IgD-negative memory B cell (primary cell): Measurements from ENCODE around the gene TXK. TPM values are rescaled to one million over a fixed set of nuclear protein-coding genes. Genes with fewer than 3 reads are reported as not detected.

Experiments used
- H3K27ac Mint-ChIP-seq, 3 donors: one replicate each; pipeline ENCODE4 v1.8.0; 2020 to 2022; ENCODE audit warnings: mild to moderate bottlenecking in 3 of 3, mixed read lengths in 3 of 3, moderate library complexity in 1 of 3
- H3K27me3 Mint-ChIP-seq: one replicate; pipeline ENCODE4 v1.8.0; 2021; ENCODE audit warnings: mixed read lengths
- H3K36me3 Mint-ChIP-seq: one replicate; pipeline ENCODE4 v1.8.0; 2020; ENCODE audit warnings: mild to moderate bottlenecking, mixed read lengths
- H3K4me1 Mint-ChIP-seq, 3 donors: one replicate each; pipeline ENCODE4 v1.8.0; 2020 to 2022; ENCODE audit warnings: mixed read lengths in 3 of 3, mild to moderate bottlenecking in 1 of 3
- H3K4me3 Mint-ChIP-seq, 4 donors: one replicate each; pipeline ENCODE4 v1.8.0; 2020 to 2022; ENCODE audit warnings: mild to moderate bottlenecking in 4 of 4, mixed read lengths in 4 of 4, moderate library complexity in 3 of 4
- H3K9me3 Mint-ChIP-seq, 3 donors: one replicate each; pipeline ENCODE4 v1.8.0; 2020 to 2021; ENCODE audit warnings: mixed read lengths in 3 of 3, mild to moderate bottlenecking in 1 of 3
- polyA plus RNA-seq: library from polyadenylated mRNA; unstranded; fragments of 300-500 nt; fragmentation: Illumina TruSeq; gene quantifications from one replicate; pipeline ENCODE4 v1.2.3, GENCODE V29; 2021

The TXK gene
- polyA plus RNA-seq, 1 donor from 2014 or later: 3.4 TPM

DNA sequence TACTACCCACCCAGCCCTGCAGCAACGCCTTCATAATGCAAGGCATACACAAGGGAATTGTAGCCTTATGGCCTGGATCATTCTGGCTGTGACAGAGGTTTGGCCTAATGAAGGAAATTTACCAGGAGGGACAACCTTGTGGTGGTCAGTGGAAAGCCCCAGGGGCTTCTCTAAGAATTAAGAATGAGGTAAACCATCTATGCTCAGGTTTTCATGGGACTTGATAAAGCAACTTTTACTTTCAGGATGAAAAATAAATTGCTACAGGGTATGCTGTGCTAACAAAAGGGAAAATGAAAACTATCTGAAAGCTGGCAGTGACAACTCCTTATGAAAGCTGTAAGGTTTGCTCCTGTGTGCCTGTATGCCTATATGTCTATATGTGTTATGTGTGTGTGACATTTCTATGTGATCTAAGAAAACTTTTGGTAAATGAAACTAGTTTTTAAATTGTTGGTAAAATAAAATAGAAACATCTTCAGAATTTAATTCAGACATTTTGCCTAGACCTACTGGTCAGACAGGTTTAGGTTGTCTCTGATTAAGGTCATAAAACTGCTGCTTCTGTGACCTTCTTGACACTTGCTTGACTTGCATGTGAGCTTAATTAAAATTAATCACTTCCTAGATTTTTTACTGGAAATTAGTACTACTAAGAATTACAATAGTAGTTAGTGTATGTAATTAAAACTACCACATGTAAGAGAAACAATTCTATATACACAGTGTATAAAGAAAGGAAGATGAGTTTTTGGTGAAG lies 19.9 kb upstream of the TXK start:
- Mint-ChIP-seq H3K9me3 (peaks cover 5 to 27% (median 12%) of the 10 kb centered on the region in 3 donors), H3K27ac (peak overlapping the region in 1 of 3 donors; percentile 91), H3K4me1 (no peaks in the 10 kb centered on the region), H3K4me3 (no peak overlapping the region), H3K27me3 (no peaks in the 10 kb centered on the region), H3K36me3 (peaks cover 35% of the 10 kb centered on the region)

DNA sequence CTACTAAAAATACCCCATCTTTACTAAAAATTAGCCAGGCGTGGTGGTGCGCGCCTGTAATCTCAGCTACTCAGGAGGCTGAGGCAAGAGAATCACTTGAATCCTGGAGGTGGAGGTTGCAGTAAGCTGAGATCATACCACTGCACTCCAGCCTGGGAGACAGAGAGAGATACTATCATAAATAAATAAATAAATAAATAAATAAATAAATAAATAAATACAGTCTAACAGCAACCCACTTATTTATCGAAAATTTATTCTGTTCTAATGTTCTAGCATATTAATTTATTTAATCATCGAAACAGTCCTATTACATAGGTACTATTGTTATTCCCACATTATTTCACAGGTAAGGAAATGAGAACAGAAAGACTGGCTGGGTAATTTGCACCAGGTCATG lies 18.2 kb upstream of the TXK start:
- no peaks in the 10 kb centered on the region for H3K4me1 Mint-ChIP-seq
- no peaks in the 10 kb centered on the region for H3K27me3 Mint-ChIP-seq
- peaks cover 28% of the 10 kb centered on the region for H3K36me3 Mint-ChIP-seq
- peaks cover 3 to 27% (median 12%) of the 10 kb centered on the region in 3 donors for H3K9me3 Mint-ChIP-seq
- H3K27ac Mint-ChIP-seq: no peak overlapping the region
- H3K4me3 Mint-ChIP-seq: no peak overlapping the region

DNA sequence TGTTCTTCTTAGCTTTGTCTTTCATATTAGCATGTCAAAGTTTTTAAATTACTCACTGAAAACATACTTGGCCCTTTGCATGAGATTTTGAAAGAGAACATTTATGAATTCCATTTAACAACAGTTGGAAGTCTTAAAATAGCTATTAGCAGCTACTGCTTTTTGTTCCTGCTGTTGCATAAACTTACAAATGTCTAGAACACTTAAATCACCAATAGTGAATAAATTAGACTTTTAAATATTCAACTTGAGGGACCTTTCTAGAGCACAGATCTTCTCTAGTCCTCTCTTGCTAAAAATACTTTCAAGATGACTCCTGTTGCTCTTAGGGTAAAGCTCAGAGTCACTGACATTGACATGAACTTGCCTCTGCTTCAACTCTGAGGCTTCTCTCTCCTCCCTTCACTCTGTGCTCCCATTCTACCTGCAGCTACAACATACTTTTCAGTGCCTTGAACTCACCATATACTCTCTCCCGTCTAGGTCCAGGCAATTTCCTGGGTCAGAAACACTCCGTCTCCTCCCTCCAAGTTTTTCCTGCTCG lies 15.8 kb upstream of the TXK start:
- Mint-ChIP-seq H3K4me1 (no peaks in the 10 kb centered on the region), H3K27me3 (no peaks in the 10 kb centered on the region), H3K27ac (no peak overlapping the region), H3K9me3 (peaks cover 0 to 14% (median 7%) of the 10 kb centered on the region in 3 donors), H3K4me3 (no peak overlapping the region), H3K36me3 (peaks cover 9% of the 10 kb centered on the region)

DNA sequence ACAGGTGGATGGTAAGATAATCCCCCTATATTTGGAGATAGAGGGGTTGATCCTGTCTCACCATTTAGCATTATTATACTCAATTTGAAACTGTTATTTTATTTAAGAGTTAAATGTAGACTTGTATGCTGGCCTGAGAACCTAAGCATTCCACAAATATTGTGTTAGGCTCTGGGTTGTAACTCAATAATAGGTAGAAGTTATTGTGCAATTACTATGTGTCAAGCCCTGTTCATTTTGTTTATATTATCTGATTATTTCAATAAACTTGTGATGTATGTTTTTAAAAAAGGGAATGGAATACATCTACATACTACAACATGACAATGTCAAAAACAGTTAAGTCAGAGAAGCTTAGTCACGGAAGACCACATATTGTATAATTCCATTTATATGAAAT lies 13.6 kb upstream of the TXK start:
- Mint-ChIP-seq H3K27me3 (no peaks in the 10 kb centered on the region), H3K4me3 (no peak overlapping the region), H3K27ac (no peak overlapping the region), H3K36me3 (no peaks in the 10 kb centered on the region), H3K4me1 (no peaks in the 10 kb centered on the region), H3K9me3 (no peaks in the 10 kb centered on the region)

DNA sequence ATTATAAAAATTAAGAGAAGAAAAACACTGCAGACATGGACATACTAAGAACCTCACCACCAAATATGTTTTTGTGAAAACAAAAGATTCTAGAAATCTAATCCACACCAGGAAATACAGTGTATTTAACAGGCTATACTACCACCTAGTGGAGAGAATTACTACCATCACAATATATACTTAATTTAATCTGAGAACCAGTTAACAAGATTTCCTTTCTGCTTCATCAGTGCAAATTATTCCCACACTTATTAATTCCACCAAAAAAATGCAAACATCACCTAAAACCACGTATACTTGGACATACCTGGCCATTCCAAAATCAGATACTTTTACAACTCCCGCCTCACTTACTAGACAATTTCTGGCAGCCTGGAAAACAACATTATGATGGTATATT lies 7.0 kb upstream of the TXK start:
- H3K4me3 Mint-ChIP-seq: no peak overlapping the region
- H3K4me1 Mint-ChIP-seq: peaks cover 20 to 29% (median 27%) of the 10 kb centered on the region in 3 donors
- no peaks in the 10 kb centered on the region for H3K27me3 Mint-ChIP-seq
- peaks cover 8% of the 10 kb centered on the region for H3K36me3 Mint-ChIP-seq
- peak overlapping the region in 2 of 3 donors; percentile 5 to 74 for H3K27ac Mint-ChIP-seq
- H3K9me3 Mint-ChIP-seq: no peaks in the 10 kb centered on the region

DNA sequence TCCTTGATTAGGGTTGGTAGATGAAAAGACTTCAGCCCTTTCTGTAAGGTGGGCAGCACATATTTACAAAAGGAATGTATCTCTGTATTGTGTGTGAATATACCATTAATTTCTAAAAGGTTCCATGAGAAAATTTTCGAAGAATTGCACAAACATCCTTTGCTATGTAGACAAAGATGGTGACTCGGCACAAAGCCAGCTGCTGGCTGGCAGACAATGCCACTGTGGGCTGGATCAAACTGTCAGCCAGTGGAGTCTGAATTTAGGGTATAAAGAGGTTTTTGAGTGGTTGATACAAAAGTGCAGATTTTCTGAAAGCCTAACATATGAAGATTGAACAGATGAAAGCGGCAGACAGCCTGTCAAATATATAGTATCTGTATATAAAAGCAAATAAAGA lies 5.6 kb upstream of the TXK start:
- H3K9me3 Mint-ChIP-seq: no peaks in the 10 kb centered on the region
- peak overlapping the region in 1 of 3 donors; percentile 0 for H3K27ac Mint-ChIP-seq
- H3K27me3 Mint-ChIP-seq: no peaks in the 10 kb centered on the region
- peaks cover 20 to 29% (median 27%) of the 10 kb centered on the region in 3 donors for H3K4me1 Mint-ChIP-seq
- peak overlapping the region in 1 of 4 donors; percentile 70 for H3K4me3 Mint-ChIP-seq
- H3K36me3 Mint-ChIP-seq: peaks cover 13% of the 10 kb centered on the region

DNA sequence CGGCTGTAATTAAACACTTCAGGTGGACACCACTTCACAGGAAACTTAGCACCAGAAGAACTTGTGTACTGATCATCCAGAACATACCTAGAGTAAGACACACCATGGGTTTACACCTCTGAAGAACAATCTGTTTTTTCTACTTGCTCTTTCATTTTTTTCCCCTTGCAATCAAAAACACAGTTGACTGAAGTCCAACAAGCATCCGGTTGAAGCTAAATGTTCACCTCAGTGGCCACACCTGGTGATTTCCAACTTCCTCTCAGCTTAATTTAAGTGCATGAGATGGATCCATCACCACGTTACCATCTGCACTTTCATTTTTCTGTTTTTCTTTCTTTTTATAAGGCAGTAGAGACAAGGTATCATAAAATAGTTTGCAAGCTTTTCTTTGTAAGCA lies 4.9 kb upstream of the TXK start:
- H3K9me3 Mint-ChIP-seq: no peaks in the 10 kb centered on the region
- peaks cover 14% of the 10 kb centered on the region for H3K36me3 Mint-ChIP-seq
- H3K4me3 Mint-ChIP-seq: peak overlapping the region in 3 of 4 donors; percentile 3 to 69 (median 17)
- H3K27ac Mint-ChIP-seq: peak overlapping the region; percentile 3 to 88 (median 18)
- H3K4me1 Mint-ChIP-seq: peaks cover 20 to 29% (median 27%) of the 10 kb centered on the region in 3 donors
- no peaks in the 10 kb centered on the region for H3K27me3 Mint-ChIP-seq

DNA sequence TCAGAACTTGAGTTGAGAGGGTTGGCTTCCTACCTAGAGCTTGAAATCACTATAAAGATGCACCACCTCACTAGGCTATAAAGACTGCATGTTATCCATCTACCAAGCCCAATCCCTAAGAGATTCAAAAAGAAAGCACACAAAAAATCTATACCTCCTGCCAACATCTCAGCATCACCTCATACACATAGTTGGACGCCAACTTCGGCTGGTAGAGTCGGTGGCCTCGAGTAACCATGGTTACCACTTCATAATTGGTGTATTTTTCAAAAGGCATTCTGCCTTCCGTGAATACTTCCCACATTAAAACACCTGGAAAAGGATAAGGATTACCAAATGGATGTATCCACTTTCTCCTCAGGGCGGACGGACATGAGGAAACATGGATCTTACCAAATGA lies 4.5 kb upstream of the TXK start:
- peaks cover 18% of the 10 kb centered on the region for H3K36me3 Mint-ChIP-seq
- H3K27ac Mint-ChIP-seq: peak overlapping the region; percentile 3 to 88 (median 18)
- H3K9me3 Mint-ChIP-seq: no peaks in the 10 kb centered on the region
- H3K4me1 Mint-ChIP-seq: peaks cover 20 to 29% (median 27%) of the 10 kb centered on the region in 3 donors
- no peaks in the 10 kb centered on the region for H3K27me3 Mint-ChIP-seq
- H3K4me3 Mint-ChIP-seq: peak overlapping the region in 3 of 4 donors; percentile 3 to 69 (median 17)

DNA sequence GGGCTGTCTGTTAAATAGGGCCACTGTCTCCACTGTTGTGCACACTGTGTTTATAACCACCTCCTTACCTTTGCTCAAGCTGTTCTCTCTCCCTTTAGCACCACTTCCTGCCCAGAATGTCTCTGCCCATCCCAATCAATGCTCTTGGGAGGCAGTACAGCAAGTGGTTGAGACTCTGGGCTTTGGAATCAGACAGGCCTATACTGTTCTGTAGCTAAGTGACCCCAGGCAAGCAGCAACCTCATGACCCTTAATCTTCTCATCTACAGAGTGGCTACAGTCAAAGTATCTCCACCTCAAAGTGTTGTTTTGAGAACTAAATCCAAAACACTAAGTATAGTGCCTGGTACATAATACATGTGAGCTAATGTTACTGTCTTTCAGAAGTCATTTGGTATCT lies 3.8 kb upstream of the TXK start:
- Mint-ChIP-seq H3K36me3 (peaks cover 20% of the 10 kb centered on the region), H3K9me3 (no peaks in the 10 kb centered on the region), H3K27me3 (no peaks in the 10 kb centered on the region), H3K4me3 (peak overlapping the region in 1 of 4 donors; percentile 3), H3K4me1 (peaks cover 20 to 29% (median 27%) of the 10 kb centered on the region in 3 donors), H3K27ac (peak overlapping the region in 2 of 3 donors; percentile 18 to 88)

DNA sequence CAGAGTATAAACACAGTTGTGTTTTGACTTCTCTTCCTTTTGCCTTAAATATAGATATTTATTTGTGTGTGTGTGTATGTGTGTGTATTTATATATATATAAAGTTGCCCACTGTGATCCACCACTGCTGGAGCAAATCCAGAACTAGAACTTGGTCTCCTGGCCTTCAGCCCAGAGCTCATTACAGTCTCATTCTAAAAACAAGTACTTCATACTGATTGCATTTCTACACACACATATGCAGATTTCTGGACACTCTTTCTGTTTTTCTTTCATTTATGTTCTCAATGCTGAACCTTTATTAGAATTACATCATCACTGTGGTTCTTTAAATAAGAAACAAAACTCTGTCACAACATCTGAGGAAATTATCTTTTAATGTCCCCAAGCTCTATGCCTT lies 381 bp downstream of the TXK start:
- Mint-ChIP-seq H3K36me3 (peaks cover 20% of the 10 kb centered on the region), H3K4me3 (peak overlapping the region in 3 of 4 donors; percentile 22 to 76 (median 64)), H3K27me3 (no peaks in the 10 kb centered on the region), H3K27ac (peak overlapping the region in 1 of 3 donors; percentile 39), H3K9me3 (no peaks in the 10 kb centered on the region), H3K4me1 (peaks cover 4 to 18% (median 16%) of the 10 kb centered on the region in 3 donors)

DNA sequence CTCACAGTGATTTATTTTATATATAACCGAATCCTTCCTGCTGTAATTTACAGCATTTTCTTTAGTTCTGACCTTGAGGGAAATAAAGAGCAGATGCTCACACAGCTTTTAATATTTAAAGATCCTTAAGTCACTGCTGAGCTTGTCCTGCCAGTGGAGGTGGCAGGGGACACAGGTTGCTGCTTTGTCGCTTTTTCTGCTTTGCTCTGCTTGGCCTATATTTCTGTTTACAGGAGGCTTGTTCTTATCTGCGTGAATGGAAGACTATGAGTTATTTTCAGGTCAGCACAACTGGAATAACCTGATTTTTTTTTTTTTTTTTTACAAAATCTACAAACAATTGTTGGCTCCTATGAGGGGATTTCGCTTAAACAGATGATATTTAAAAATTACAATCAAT lies 2.3 kb downstream of the TXK start:
- Mint-ChIP-seq H3K36me3 (peaks cover 12% of the 10 kb centered on the region), H3K27ac (no peak overlapping the region), H3K9me3 (no peaks in the 10 kb centered on the region), H3K4me3 (peak overlapping the region in 2 of 4 donors; percentile 46 to 72), H3K27me3 (no peaks in the 10 kb centered on the region), H3K4me1 (peaks cover 5 to 14% (median 6%) of the 10 kb centered on the region in 3 donors)

DNA sequence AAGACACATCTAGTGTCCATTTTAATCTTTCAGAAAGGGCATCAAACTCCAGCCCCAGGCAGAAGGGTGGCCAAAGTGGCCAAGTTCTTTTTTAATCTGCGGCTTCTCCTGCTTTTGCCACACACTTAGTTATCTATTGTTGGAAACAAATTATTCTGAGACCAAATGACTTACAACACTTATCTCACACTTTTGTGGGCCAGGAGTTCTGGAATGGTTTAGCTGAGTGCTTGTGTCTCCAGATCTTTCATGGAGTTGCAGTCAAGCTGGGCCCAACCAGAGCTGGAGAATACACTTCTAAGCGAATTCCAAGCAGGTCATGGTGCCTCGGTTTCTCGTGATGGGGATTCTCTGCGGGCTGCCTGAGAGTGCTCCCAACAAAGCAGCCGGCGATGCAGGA lies 4.0 kb downstream of the TXK start:
- H3K4me1 Mint-ChIP-seq: peaks cover 5 to 14% (median 6%) of the 10 kb centered on the region in 3 donors
- H3K4me3 Mint-ChIP-seq: peak overlapping the region in 1 of 4 donors; percentile 49
- no peaks in the 10 kb centered on the region for H3K9me3 Mint-ChIP-seq
- H3K27ac Mint-ChIP-seq: no peak overlapping the region
- peaks cover 9% of the 10 kb centered on the region for H3K36me3 Mint-ChIP-seq
- H3K27me3 Mint-ChIP-seq: no peaks in the 10 kb centered on the region

DNA sequence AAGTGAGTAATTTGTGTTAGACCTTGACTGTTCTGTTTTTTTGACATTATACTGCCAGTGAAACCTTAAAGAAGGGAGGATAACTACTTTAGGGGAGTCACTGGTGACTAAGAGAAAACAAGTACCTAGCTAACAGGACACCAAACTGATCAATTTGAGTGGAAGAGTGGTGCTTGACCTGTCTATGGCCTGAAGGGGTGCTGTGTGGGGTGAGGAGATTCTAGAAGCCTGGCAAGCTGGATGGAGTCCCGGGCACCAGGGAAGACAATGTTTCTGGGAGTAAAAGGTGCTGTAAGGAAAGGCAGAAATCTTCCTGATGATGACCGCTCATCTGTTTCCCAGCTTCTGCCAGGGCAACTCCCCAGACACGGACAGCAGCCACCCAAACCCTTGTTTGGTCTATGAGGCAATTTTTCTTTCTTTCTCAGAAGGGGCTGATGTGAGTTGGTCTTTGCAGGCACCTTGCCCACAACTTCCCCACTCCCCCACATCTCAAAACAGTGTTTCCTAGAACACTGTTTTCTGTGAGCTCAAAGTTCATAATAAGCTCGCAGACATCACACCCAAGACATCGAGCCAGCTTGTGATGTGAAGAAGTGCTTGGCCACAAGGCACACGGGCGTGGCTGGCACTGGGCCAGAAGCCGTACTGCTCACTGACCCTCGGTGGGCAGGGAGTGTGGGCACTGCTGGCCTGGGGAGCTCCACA lies 4.6 kb downstream of the TXK start:
- Mint-ChIP-seq H3K9me3 (no peaks in the 10 kb centered on the region), H3K27ac (peak overlapping the region in 2 of 3 donors; percentile 24 to 54), H3K36me3 (peaks cover 7% of the 10 kb centered on the region), H3K27me3 (no peaks in the 10 kb centered on the region), H3K4me1 (peaks cover 5 to 14% (median 6%) of the 10 kb centered on the region in 3 donors), H3K4me3 (peak overlapping the region in 1 of 4 donors; percentile 41)

DNA sequence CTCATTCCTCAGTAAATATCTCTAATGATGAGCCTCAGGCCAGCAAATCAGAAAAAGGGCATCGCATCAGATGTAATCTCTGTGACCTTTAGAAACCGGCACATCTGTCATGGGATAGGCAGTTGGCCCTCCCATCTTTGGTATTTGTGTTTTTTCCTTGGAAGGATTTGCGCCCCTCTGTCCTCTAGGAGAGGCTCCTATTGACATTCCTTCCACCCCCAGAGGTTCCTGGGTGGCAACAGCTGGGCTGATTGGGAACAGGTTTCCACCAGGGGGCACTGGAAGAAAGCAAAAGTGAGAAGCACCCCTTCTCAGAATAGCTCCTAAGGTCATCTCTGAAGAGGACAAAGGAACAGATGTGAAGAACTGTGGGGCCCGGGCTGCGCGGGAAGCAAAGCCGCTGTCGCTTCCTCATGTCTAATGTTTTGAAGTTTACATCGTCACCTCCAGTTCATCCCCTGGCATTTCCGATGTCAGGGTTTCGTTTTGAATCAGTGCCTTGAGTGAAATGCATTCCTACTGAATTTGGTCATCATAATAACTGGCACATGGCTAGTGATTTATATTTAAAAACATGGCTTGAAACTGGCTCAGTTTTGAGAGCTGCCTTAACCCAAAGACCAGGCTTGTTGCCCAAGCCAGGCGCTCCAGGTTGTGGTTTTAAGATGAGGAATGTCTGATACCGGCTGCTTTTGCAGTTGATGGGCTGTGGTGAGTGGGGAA lies 6.2 kb downstream of the TXK start:
- Mint-ChIP-seq H3K4me3 (peak overlapping the region in 3 of 4 donors; percentile 13 to 87 (median 29)), H3K27ac (peak overlapping the region in 1 of 3 donors; percentile 96), H3K9me3 (no peaks in the 10 kb centered on the region), H3K27me3 (no peaks in the 10 kb centered on the region), H3K4me1 (peaks cover 5 to 14% (median 6%) of the 10 kb centered on the region in 3 donors), H3K36me3 (no peaks in the 10 kb centered on the region)
